Activated naive CD8-positive, alpha-beta T cell treated with anti-CD3 and anti-CD28 coated beads for 36 hours (primary cell): ENCODE measurements around the gene TRAF3. TPM values are rescaled to one million over a fixed set of nuclear protein-coding genes. Genes with fewer than 3 reads are reported as not detected.

Experiments
- DNase-seq: peaks from one replicate; pipeline ENCODE4 v3.0.0; 2021
- H3K27ac Mint-ChIP-seq: one replicate; pipeline ENCODE4 v1.8.0; 2022; ENCODE audit warnings: mild to moderate bottlenecking, moderate library complexity, mixed read lengths
- H3K27me3 Mint-ChIP-seq: one replicate; pipeline ENCODE4 v1.8.0; 2022; ENCODE audit warnings: mild to moderate bottlenecking, mixed read lengths
- H3K36me3 Mint-ChIP-seq: one replicate; pipeline ENCODE4 v1.8.0; 2021; ENCODE audit warnings: mild to moderate bottlenecking, mixed read lengths
- H3K4me1 Mint-ChIP-seq: one replicate; pipeline ENCODE4 v1.8.0; 2021; ENCODE audit warnings: mixed read lengths
- H3K4me3 Mint-ChIP-seq: one replicate; pipeline ENCODE4 v1.8.0; 2022; ENCODE audit warnings: mild to moderate bottlenecking, moderate library complexity, mixed read lengths
- H3K9me3 Mint-ChIP-seq: one replicate; pipeline ENCODE4 v1.8.0; 2022; ENCODE audit warnings: mixed read lengths
- total RNA-seq, 2 experiments: library from RNA; stranded (reverse); gene quantifications; one replicate each; pipeline ENCODE4 v1.2.3, GENCODE V29; 2021

Gene TRAF3
- total RNA-seq, 2 experiments from 2014 or later, result 39.2 to 39.6 TPM

GRCh38 chr14:102930753-102931579 lies 153.7 kb downstream of the TRAF3 start:
- Mint-ChIP-seq H3K27me3 (peaks cover 19% of the 10 kb centered on the region), H3K27ac (no peak overlapping the region), H3K4me3 (no peak overlapping the region), H3K9me3 (no peaks in the 10 kb centered on the region), H3K36me3 (no peaks in the 10 kb centered on the region), H3K4me1 (no peaks in the 10 kb centered on the region)
- DNase-seq, result no peak

DNA sequence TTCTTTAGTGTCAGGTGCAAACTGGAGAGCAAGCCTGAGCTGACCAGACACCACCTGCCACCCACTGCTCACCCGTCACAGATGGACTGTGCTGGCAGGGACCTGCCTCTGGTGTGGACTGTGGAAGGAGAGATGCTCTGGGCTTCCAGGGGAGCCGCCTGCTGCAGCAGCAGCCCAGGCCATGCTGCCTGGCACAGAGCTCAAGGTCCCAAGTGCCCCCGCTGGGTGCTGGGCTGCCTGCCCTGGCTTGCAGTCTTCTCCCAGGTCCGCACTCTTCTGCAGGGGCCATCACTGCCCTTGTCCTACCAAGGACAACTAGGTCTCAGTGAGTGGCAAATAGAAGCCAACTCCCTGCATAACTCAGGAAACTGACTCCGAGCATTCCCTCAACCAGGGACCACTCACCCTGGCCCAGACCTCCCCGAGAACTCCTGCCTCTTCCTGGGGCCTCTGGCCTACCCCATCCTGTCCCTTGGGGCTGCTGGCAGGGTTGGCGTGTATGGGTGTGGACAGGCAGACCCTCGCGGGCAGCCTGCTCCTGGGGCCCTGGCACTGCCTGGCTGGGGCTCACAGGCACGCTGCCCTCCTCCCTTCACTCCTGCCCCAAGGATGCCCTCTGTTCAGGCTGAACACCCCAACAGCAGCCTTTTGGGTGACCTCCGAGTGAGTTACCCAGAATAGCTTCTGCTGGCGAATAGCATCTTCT lies 154.5 kb downstream of the TRAF3 start:
- no peaks in the 10 kb centered on the region for H3K9me3 Mint-ChIP-seq
- DNase-seq, result no peak
- no peak overlapping the region for H3K27ac Mint-ChIP-seq
- H3K36me3 Mint-ChIP-seq, result no peaks in the 10 kb centered on the region
- H3K27me3 Mint-ChIP-seq, result peaks cover 15% of the 10 kb centered on the region
- H3K4me3 Mint-ChIP-seq, result no peak overlapping the region
- H3K4me1 Mint-ChIP-seq, result no peaks in the 10 kb centered on the region

DNA sequence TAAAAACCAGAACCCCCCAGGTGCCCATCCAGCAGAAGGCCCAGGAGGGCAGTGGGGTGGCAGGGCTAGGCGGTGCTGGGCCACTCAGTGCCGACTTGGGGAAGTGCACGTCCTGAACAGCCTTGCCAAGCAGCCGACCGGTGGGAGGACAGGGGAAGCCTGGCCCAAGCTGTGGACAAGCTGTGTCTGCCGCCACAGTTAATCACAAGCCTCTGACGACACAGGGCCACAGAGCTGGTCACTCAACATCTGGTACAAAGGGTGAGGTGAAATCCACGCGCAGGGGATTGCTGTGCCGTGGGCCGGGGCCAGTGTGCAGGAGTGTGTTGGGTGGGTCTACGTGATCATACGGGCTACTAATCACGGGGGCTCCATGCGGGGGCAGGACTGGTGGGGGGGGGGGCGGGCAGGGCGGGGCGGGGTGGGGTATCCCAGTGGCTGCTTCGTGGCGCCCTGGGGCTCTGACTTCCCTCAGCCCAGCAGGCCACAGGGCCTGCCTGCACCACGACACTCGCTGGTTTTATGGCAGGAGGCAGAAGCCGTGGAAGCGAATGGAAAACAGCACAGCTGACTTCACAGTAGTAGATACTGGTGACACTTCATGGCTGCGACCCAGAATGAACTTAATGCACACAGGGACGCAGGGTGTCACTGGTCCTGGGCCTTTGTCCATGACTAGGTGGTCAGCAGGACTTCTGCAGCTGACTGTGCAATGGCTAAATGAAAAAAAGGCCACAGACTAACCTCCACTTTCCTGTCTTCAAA lies 155.4 kb downstream of the TRAF3 start:
- Mint-ChIP-seq H3K27me3 (peaks cover 9% of the 10 kb centered on the region), H3K36me3 (no peaks in the 10 kb centered on the region), H3K9me3 (no peaks in the 10 kb centered on the region), H3K4me3 (no peak overlapping the region), H3K27ac (no peak overlapping the region), H3K4me1 (no peaks in the 10 kb centered on the region)
- no peak for DNase-seq

- Mint-ChIP-seq H3K4me3 (no peak overlapping the region), H3K36me3 (no peaks in the 10 kb centered on the region), H3K27me3 (peaks cover 4% of the 10 kb centered on the region), H3K9me3 (no peaks in the 10 kb centered on the region), H3K27ac (no peak overlapping the region), H3K4me1 (no peaks in the 10 kb centered on the region)
- DNase-seq, result no peak
Observed at GRCh38 chr14:102933618-102934231, 156.5 kb downstream of the TRAF3 start.

- Mint-ChIP-seq H3K4me1 (no peaks in the 10 kb centered on the region), H3K27me3 (no peaks in the 10 kb centered on the region), H3K36me3 (no peaks in the 10 kb centered on the region), H3K9me3 (no peaks in the 10 kb centered on the region), H3K27ac (no peak overlapping the region), H3K4me3 (no peak overlapping the region)
- no peak for DNase-seq
Observed at GRCh38 chr14:102935756-102936155, 158.5 kb downstream of the TRAF3 start.

DNA sequence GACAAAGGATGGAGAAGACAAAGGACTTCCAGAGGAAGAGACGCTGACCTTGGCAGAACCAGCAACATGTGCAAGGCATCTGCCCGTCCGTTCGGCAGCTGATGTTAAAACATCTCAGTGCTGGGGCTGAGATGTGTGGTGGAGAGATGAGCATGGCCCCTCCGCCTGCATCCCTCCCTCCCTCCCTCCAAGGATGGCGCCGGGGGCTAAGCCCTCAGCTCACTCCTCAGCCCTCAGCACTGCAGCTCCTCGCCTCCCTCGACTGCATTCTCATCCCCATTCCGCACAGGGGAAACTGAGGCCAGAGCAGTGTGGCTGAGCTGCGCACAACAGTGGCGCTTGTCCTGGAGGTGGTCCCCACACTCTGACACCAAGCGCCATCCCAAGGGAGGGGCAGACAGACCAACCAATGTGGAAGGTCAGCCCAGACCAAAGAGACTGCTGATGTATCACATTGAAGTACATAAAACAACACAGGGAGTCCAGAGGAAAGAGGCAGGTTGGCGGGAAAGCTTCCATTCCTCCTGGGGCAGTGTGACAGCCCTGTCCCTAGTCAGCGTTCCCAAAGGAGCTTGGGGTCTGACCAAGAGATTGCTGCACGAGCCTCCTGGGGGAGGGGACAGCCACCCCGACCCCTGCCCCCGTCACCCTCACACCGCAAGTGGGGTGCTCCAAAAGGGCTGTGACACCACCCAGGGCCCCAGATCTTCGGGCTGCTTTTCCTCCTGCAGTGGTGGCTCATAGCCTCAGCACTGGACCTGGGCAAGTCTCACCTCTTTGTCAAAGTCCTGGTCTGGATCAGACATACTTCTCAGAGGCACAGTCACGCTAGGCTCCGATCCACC lies 160.3 kb downstream of the TRAF3 start:
- H3K27me3 Mint-ChIP-seq, result no peaks in the 10 kb centered on the region
- no peak overlapping the region for H3K4me3 Mint-ChIP-seq
- no peaks in the 10 kb centered on the region for H3K9me3 Mint-ChIP-seq
- no peaks in the 10 kb centered on the region for H3K4me1 Mint-ChIP-seq
- DNase-seq, result no peak
- no peaks in the 10 kb centered on the region for H3K36me3 Mint-ChIP-seq
- H3K27ac Mint-ChIP-seq, result no peak overlapping the region

DNA sequence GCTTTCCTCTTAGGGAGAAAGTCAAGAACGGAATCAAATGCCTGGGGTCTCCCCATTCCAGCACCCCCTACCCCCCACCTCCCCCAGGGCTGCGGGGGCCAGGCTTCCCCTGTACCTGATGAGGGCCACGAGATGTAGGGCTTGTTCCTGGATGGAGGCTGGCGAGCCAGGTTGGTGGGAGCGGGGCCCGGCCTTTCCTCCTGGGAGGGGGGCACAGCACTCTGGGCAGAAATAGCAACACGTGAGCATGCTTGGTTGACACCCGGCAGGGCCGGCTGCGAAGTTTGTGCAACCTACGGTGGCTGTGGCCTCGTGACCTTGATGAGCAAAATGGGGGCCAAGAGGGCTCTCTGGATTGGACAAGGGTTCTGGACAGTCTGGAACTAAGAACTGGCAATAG lies 160.9 kb downstream of the TRAF3 start:
- H3K36me3 Mint-ChIP-seq, result no peaks in the 10 kb centered on the region
- DNase-seq, result no peak
- no peaks in the 10 kb centered on the region for H3K4me1 Mint-ChIP-seq
- H3K27ac Mint-ChIP-seq, result no peak overlapping the region
- no peaks in the 10 kb centered on the region for H3K27me3 Mint-ChIP-seq
- H3K9me3 Mint-ChIP-seq, result no peaks in the 10 kb centered on the region
- H3K4me3 Mint-ChIP-seq, result no peak overlapping the region

GRCh38 chr14:102939329-102939728 lies 162.1 kb downstream of the TRAF3 start:
- H3K4me1 Mint-ChIP-seq, result no peaks in the 10 kb centered on the region
- no peaks in the 10 kb centered on the region for H3K9me3 Mint-ChIP-seq
- DNase-seq, result no peak
- H3K4me3 Mint-ChIP-seq, result no peak overlapping the region
- no peaks in the 10 kb centered on the region for H3K36me3 Mint-ChIP-seq
- H3K27me3 Mint-ChIP-seq, result no peaks in the 10 kb centered on the region
- H3K27ac Mint-ChIP-seq, result no peak overlapping the region

GRCh38 chr14:102939820-102940561 lies 162.7 kb downstream of the TRAF3 start:
- Mint-ChIP-seq H3K36me3 (no peaks in the 10 kb centered on the region), H3K27ac (no peak overlapping the region), H3K9me3 (no peaks in the 10 kb centered on the region), H3K27me3 (no peaks in the 10 kb centered on the region), H3K4me3 (no peak overlapping the region), H3K4me1 (no peaks in the 10 kb centered on the region)
- no peak for DNase-seq

DNA sequence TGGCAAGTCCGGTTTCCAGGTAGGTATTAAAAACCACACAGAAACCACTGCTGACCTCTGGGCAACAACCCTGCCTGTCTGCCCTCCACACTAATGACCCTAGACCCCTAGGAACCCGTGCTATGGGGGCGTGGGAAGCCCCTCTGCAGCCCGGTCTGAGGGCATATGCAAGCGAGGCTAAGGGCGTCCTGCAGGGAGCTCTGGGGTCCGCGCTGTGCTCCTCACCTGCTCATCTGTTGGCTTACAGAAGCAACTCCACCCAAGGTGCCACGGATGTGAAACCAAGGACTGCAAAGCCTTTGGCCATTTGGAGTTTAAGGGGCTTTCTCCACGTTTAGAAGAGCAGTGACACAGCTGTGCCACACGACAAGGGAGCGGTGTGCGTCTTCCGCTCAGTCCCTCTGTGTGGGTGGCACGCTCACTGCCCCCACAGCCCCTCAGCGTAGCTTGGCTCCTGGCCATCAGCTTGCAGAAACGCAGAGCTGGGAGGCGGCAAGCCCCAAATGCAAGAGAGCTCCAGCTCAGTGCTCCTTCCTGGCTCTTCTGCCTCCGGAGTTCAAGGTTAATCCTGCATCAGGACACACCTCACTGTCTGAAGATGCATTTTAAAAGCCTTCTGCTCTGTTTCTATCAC lies 163.6 kb downstream of the TRAF3 start:
- H3K9me3 Mint-ChIP-seq, result no peaks in the 10 kb centered on the region
- H3K36me3 Mint-ChIP-seq, result no peaks in the 10 kb centered on the region
- H3K4me1 Mint-ChIP-seq, result no peaks in the 10 kb centered on the region
- DNase-seq, result no peak
- H3K27ac Mint-ChIP-seq, result no peak overlapping the region
- no peak overlapping the region for H3K4me3 Mint-ChIP-seq
- H3K27me3 Mint-ChIP-seq, result no peaks in the 10 kb centered on the region

GRCh38 chr14:102941419-102942011 lies 164.3 kb downstream of the TRAF3 start:
- Mint-ChIP-seq H3K4me1 (peaks cover under 1% of the 10 kb centered on the region), H3K27ac (no peak overlapping the region), H3K36me3 (no peaks in the 10 kb centered on the region), H3K27me3 (no peaks in the 10 kb centered on the region), H3K4me3 (no peak overlapping the region), H3K9me3 (no peaks in the 10 kb centered on the region)
- DNase-seq, result no peak

DNA sequence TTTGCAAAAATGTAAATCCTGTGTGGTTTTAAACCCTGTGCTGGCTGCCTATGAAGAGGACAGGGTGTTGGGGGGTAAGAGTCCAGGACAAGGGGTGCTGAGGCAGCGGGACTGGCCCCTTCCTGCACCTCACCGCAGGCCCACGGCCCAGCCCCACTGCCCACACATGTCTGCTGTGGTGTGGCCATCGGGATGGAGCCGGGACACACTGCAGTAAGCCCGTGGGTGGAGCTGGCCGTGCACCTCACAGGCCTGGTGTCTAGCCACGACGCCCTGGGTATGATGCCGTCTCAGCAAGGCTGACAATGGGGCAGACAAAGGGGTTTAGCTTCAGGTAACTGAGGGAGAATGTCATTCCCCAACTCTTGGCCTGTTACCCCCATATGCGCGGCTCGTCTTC lies 164.8 kb downstream of the TRAF3 start:
- Mint-ChIP-seq H3K36me3 (no peaks in the 10 kb centered on the region), H3K27me3 (no peaks in the 10 kb centered on the region), H3K4me3 (no peak overlapping the region), H3K9me3 (no peaks in the 10 kb centered on the region), H3K27ac (no peak overlapping the region), H3K4me1 (peaks cover 1% of the 10 kb centered on the region)
- DNase-seq, result no peak

GRCh38 chr14:102943454-102943853 lies 166.2 kb downstream of the TRAF3 start:
- no peak for DNase-seq
- H3K4me3 Mint-ChIP-seq, result no peak overlapping the region
- H3K27ac Mint-ChIP-seq, result no peak overlapping the region
- H3K36me3 Mint-ChIP-seq, result no peaks in the 10 kb centered on the region
- H3K9me3 Mint-ChIP-seq, result no peaks in the 10 kb centered on the region
- no peaks in the 10 kb centered on the region for H3K27me3 Mint-ChIP-seq
- peaks cover 3% of the 10 kb centered on the region for H3K4me1 Mint-ChIP-seq
